HEK293 (cell line): Measurements from ENCODE around the gene RTKN.

Experiments used
- CTCF ChIA-PET: fragments of 350-600 bp; formaldehyde crosslinking; extraction: SDS; loops from one replicate; lab custom pipeline; 2021; ENCODE audit warnings: antibody characterized with exemption; lab: Yijun Ruan, JAX
- POLR2A ChIA-PET: fragments of 300-600 bp; formaldehyde crosslinking; extraction: SDS; loops from one replicate; lab custom pipeline; 2020; ENCODE audit warnings: antibody characterized with exemption, inconsistent platforms; lab: Yijun Ruan, JAX
- H3K27ac ChIP-seq: fragments of 200-500 bp; sonication (Bioruptor generic); 2 replicates; pipeline ENCODE4 v1.5.1; 2014; ENCODE audit warnings: low read depth, low read length, control low read depth, inconsistent platforms; ENCODE audit errors: extremely low read depth
- H3K36me3 ChIP-seq, 2 experiments: fragments of 200-500 bp in 1 of 2; sonication (Bioruptor generic) in 1 of 2; 1 replicate in 1 of 2; 2 replicates in 1 of 2; pipeline ENCODE4 v1.5.1; 2014 to 2017; ENCODE audit warnings: inconsistent platforms in 2 of 2, low read length in 2 of 2; ENCODE audit not compliant: control insufficient read depth in 2 of 2, insufficient read depth in 1 of 2
- H3K4me1 ChIP-seq: fragments of 200-500 bp; sonication (Bioruptor generic); 2 replicates; pipeline ENCODE4 v1.5.1; 2014; ENCODE audit warnings: mild to moderate bottlenecking, low read length, inconsistent platforms; ENCODE audit not compliant: control insufficient read depth, insufficient read depth
- H3K4me3 ChIP-seq: 2 replicates; pipeline ENCODE4 v1.5.1; 2011; ENCODE audit warnings: low read depth, mild to moderate bottlenecking, control low read depth, low read length, moderate library complexity
- H3K9me3 ChIP-seq: fragments of 200-500 bp; sonication (Bioruptor generic); 2 replicates; pipeline ENCODE4 v1.5.1; 2014; ENCODE audit warnings: low read depth, low read length, inconsistent platforms; ENCODE audit not compliant: control insufficient read depth, insufficient read depth
- EGR2 ChIP-seq: fragments of 450-650 bp; formaldehyde crosslinking; IDR thresholded peaks from 2 replicates; pipeline ENCODE4 v1.5.1; 2016; ENCODE audit warnings: low read depth, missing biosample characterization, missing genetic modification characterization
- HIC1 ChIP-seq: fragments of 450-650 bp; formaldehyde crosslinking; IDR thresholded peaks from 2 replicates; pipeline ENCODE4 v1.5.1; 2016; ENCODE audit warnings: missing biosample characterization, missing genetic modification characterization
- HOXD13 ChIP-seq: sonication (generic); formaldehyde crosslinking; IDR thresholded peaks from 2 replicates; pipeline ENCODE4 v1.8.0; 2022; ENCODE audit warnings: missing genetic modification reagents, borderline replicate concordance
- OSR2 ChIP-seq: fragments of 450-650 bp; formaldehyde crosslinking; IDR thresholded peaks from 2 replicates; pipeline ENCODE4 v1.5.1; 2016; ENCODE audit warnings: missing biosample characterization, missing genetic modification characterization
- OVOL3 ChIP-seq: fragments of 450-650 bp; formaldehyde crosslinking; IDR thresholded peaks from 2 replicates; pipeline ENCODE4 v1.5.1; 2016; ENCODE audit warnings: missing biosample characterization, missing genetic modification characterization
- PRDM10 ChIP-seq: fragments of 450-650 bp; formaldehyde crosslinking; IDR thresholded peaks from 2 replicates; pipeline ENCODE4 v1.5.1; 2016; ENCODE audit warnings: missing biosample characterization, missing genetic modification characterization
- SCRT2 ChIP-seq: fragments of 450-650 bp; formaldehyde crosslinking; IDR thresholded peaks from 2 replicates; pipeline ENCODE4 v1.5.1; 2016; ENCODE audit warnings: missing biosample characterization, missing genetic modification characterization
- TCF7L2 ChIP-seq: IDR thresholded peaks from 2 replicates; pipeline ENCODE4 v1.6.1; 2011; ENCODE audit warnings: low read depth, mild to moderate bottlenecking, inconsistent platforms, low read length, moderate library complexity, borderline replicate concordance
- YY2 ChIP-seq: fragments of 450-650 bp; formaldehyde crosslinking; IDR thresholded peaks from 2 replicates; pipeline ENCODE4 v1.5.1; 2016; ENCODE audit warnings: missing biosample characterization, missing genetic modification characterization
- ZFHX2 ChIP-seq: fragments of 450-650 bp; formaldehyde crosslinking; conservative IDR thresholded peaks from 2 replicates; pipeline ENCODE4 v1.5.1; 2016; ENCODE audit warnings: missing biosample characterization, missing genetic modification characterization
- ZFP3 ChIP-seq: fragments of 450-650 bp; formaldehyde crosslinking; IDR thresholded peaks from 2 replicates; pipeline ENCODE4 v1.5.1; 2016; ENCODE audit warnings: low read depth, missing biosample characterization, missing genetic modification characterization
- ZNF169 ChIP-seq: fragments of 450-650 bp; formaldehyde crosslinking; IDR thresholded peaks from 2 replicates; pipeline ENCODE4 v1.5.1; 2016; ENCODE audit warnings: missing biosample characterization, missing genetic modification characterization
- ZNF18 ChIP-seq: fragments of 450-650 bp; formaldehyde crosslinking; IDR thresholded peaks from 2 replicates; pipeline ENCODE4 v1.5.1; 2016; ENCODE audit warnings: missing biosample characterization, missing genetic modification characterization
- ZNF184 ChIP-seq: fragments of 450-650 bp; IDR thresholded peaks from 2 replicates; pipeline ENCODE4 v1.5.1; 2018; ENCODE audit warnings: missing biosample characterization, mild to moderate bottlenecking, missing genetic modification characterization
- ZNF24 ChIP-seq: fragments of 450-650 bp; formaldehyde crosslinking; IDR thresholded peaks from 2 replicates; pipeline ENCODE4 v1.5.1; 2016; ENCODE audit warnings: missing biosample characterization, missing genetic modification characterization
- ZNF26 ChIP-seq: fragments of 450-650 bp; formaldehyde crosslinking; IDR thresholded peaks from 2 replicates; pipeline ENCODE4 v1.5.1; 2016; ENCODE audit warnings: missing biosample characterization, missing genetic modification characterization
- ZNF266 ChIP-seq: fragments of 450-650 bp; formaldehyde crosslinking; IDR thresholded peaks from 2 replicates; pipeline ENCODE4 v1.5.1; 2016; ENCODE audit warnings: missing biosample characterization, missing genetic modification characterization, low read depth
- ZNF302 ChIP-seq: fragments of 450-650 bp; formaldehyde crosslinking; IDR thresholded peaks from 2 replicates; pipeline ENCODE4 v1.5.1; 2016; ENCODE audit warnings: missing biosample characterization, missing genetic modification characterization, low read depth
- ZNF341 ChIP-seq: fragments of 450-650 bp; formaldehyde crosslinking; IDR thresholded peaks from 2 replicates; pipeline ENCODE4; 2016; ENCODE audit warnings: low read depth, missing biosample characterization, missing genetic modification characterization
- ZNF37A ChIP-seq: fragments of 450-650 bp; IDR thresholded peaks from 2 replicates; pipeline ENCODE4 v1.5.1; 2018; ENCODE audit warnings: missing biosample characterization, missing genetic modification characterization
- ZNF558 ChIP-seq: fragments of 450-650 bp; formaldehyde crosslinking; IDR thresholded peaks from 2 replicates; pipeline ENCODE4 v1.5.1; 2016; ENCODE audit warnings: missing biosample characterization, missing genetic modification characterization
- ZNF571 ChIP-seq: fragments of 450-650 bp; formaldehyde crosslinking; IDR thresholded peaks from 2 replicates; pipeline ENCODE4 v1.5.0; 2017; ENCODE audit warnings: missing biosample characterization, missing genetic modification characterization
- ZNF596 ChIP-seq: fragments of 450-650 bp; IDR thresholded peaks from 2 replicates; pipeline ENCODE4 v1.5.0; 2018; ENCODE audit warnings: missing biosample characterization, mild to moderate bottlenecking, missing genetic modification characterization, moderate library complexity
- ZNF768 ChIP-seq: fragments of 450-650 bp; formaldehyde crosslinking; IDR thresholded peaks from 2 replicates; pipeline ENCODE4 v1.5.1; 2018; ENCODE audit warnings: missing biosample characterization, mild to moderate bottlenecking, missing genetic modification characterization

RTKN gene

GRCh38 chr2:74439373-74439772 lies 2.4 kb downstream of the RTKN start:
- Histone ChIP-seq H3K4me1 (peaks cover 5% of the 10 kb centered on the region), H3K9me3 (no peaks in the 10 kb centered on the region), H3K36me3 (peaks cover 0 to 42% of the 10 kb centered on the region in 2 experiments; a peak in 2 of 3 replicates), H3K27ac (no peak overlapping the region), H3K4me3 (no peak overlapping the region)
- ChIA-PET POLR2A (interaction anchor here (1.1 to 2.4 kb wide), 6 partner anchors 14 to 91 kb away, joined by 4 to 40 read pairs (median 11); partner anchors contain the start of genes AUP1, C2orf81, CCDC142 and HTRA2), CTCF (interaction anchor here (0.9 to 2.5 kb wide), 4 partner anchors 11 to 39 kb away, joined by 3 to 6 read pairs (median 4); no protein-coding TSS in a partner anchor)
- TF ChIP-seq TCF7L2 (no peak), HIC1 (no peak), EGR2 (tag by site-specific recombination) (no peak), OSR2 (no peak), HOXD13 (CRISPR knock-in tag) (no peak), OVOL3 (tag by site-specific recombination) (no peak), PRDM10 (tag by site-specific recombination) (no peak), ZNF26 (no peak), ZNF169 (tag by site-specific recombination) (no peak), ZNF558 (tag by site-specific recombination) (no peak), SCRT2 (no peak)

- CTCF ChIA-PET: interaction anchor here (0.6 to 2.5 kb wide), 2 partner anchors 12 to 36 kb away, joined by 3 to 6 read pairs; no protein-coding TSS in a partner anchor
- Histone ChIP-seq H3K4me3 (no peak overlapping the region), H3K9me3 (no peaks in the 10 kb centered on the region)
- TF ChIP-seq ZNF37A (tag by site-specific recombination) (no peak), ZNF302 (no peak), ZNF266 (tag by site-specific recombination) (no peak), ZFP3 (tag by site-specific recombination) (no peak), YY2 (tag by site-specific recombination) (no peak), ZNF184 (tag by site-specific recombination) (no peak), ZNF24 (tag by site-specific recombination) (no peak), ZNF596 (no peak), ZNF18 (tag by site-specific recombination) (no peak), EGR2 (tag by site-specific recombination) (peak; percentile 88), ZNF571 (tag by site-specific recombination) (no peak), ZFHX2 (tag by site-specific recombination) (peak; percentile 81), ZNF768 (tag by site-specific recombination) (no peak), ZNF341 (tag by site-specific recombination) (no peak)
- TF ChIP-seq, all 188 proteins: peak for 2
- H3K4me1 ChIP-seq: no peaks in the 10 kb centered on the region; the same call in 1 of the 2 replicates
- POLR2A ChIA-PET: interaction anchor here (0.9 kb wide), 1 partner anchor 17 kb away, joined by 3 read pairs; the partner anchor contains the start of gene INO80B
- peaks cover 0 to 42% of the 10 kb centered on the region in 2 experiments; a peak in 2 of 3 replicates for H3K36me3 ChIP-seq
- no peak overlapping the region for H3K27ac ChIP-seq
These were observed 3.5 kb downstream of the RTKN start for GRCh38 chr2:74438248-74438647.
